ENCODE data around the gene COX8C.

Gene COX8C

DNA sequence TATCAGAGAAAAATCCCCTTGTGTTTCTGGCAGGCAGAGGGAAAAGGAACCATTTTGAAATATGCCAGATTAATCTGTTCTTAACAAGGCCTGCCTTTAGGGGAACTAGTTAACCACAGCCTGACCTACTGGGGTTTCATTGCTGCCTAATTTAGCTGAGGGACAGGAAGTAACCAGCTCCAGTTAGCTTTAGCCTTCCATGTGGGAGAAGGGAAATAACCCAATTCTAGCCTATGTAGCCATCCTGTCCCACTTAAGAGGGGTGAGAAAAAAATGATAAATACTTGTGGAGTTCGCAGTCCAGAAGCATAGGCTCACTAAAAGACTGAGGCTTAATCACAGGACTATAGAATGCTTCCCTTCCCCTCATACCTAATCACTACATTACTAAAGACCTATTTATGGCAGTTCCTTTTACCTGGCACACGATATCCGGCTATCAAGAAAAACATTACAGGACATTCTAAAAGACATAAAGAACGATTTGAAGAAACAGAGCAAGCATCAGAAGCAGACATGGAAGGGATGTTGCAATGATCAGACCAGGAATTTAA lies 22.8 kb downstream of the COX8C start (continued):
- no peak for TF ChIP-seq ZNF513 (tag by site-specific recombination; IDR thresholded peaks at IDR 0.05)
- no peak for TF ChIP-seq ZBTB7A (tag by site-specific recombination; IDR thresholded peaks at IDR 0.05; ENCODE audit: low read depth)
- no peak for TF ChIP-seq ZBTB21 (tag by site-specific recombination; IDR thresholded peaks at IDR 0.05)
- TF ChIP-seq ZNF311 (tag by site-specific recombination; IDR thresholded peaks at IDR 0.05; ENCODE audit: borderline replicate concordance) = no peak
- TF ChIP-seq, protein P1, sequence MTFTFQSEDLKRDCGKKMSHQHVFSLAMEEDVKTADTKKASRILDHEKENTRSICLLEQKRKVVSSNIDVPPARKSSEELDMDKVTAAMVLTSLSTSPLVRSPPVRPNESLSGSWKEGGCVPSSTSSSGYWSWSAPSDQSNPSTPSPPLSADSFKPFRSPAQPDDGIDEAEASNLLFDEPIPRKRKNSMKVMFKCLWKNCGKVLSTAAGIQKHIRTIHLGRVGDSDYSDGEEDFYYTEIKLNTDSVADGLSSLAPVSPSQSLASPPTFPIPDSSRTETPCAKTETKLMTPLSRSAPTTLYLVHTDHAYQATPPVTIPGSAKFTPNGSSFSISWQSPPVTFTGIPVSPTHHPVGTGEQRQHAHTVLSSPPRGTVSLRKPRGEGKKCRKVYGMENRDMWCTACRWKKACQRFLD (tag by site-specific recombination; IDR thresholded peaks at IDR 0.05) = no peak
- no peak for TF ChIP-seq YY1 (tag by site-specific recombination; IDR thresholded peaks at IDR 0.05)
- no peak for TF ChIP-seq ZNF169 (tag by site-specific recombination; IDR thresholded peaks at IDR 0.05)
- TF ChIP-seq HIC1 (tag by site-specific recombination; IDR thresholded peaks at IDR 0.05) = no peak
- TF ChIP-seq ZNF560 (tag by site-specific recombination; IDR thresholded peaks at IDR 0.05; ENCODE audit: borderline replicate concordance) = no peak
- no peak for TF ChIP-seq HOXD13 (CRISPR knock-in tag; IDR thresholded peaks at IDR 0.05; ENCODE audit: borderline replicate concordance)
- TF ChIP-seq ZNF391 (tag by site-specific recombination; IDR thresholded peaks at IDR 0.05; ENCODE audit: borderline replicate concordance, low read depth) = no peak
- TF ChIP-seq ZNF558 (tag by site-specific recombination; IDR thresholded peaks at IDR 0.05) = no peak
- TF ChIP-seq ZNF707 (tag by site-specific recombination; IDR thresholded peaks at IDR 0.05) = no peak
- no peak for TF ChIP-seq ZXDB (tag by site-specific recombination; IDR thresholded peaks at IDR 0.05)
- TF ChIP-seq BCL11B (tag by site-specific recombination; IDR thresholded peaks at IDR 0.05; ENCODE audit: low read depth) = no peak

DNA sequence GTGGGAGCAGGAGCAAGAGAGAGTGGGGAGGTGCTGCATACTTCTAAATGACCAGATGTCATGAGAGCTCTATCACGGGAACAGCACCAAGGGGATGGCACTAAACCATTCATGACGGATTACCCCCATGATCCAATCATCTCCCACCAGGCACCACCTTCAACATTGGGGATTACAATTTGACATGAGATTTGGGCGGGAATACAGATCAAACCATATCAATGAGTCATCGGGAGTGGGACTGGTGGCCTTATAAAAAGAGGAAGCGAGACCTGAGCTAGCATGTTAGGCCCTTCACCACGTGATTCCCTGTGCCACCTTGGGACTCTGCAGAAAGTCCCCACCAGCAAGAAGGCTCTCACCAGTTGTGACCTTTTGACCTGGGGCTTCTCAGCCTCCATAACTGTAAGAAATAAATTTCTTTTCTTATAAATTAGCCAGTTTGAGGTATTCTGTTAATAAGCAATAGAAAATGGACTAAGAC lies 28.7 kb downstream of the COX8C start:
- TF ChIP-seq ZNF18 (tag by site-specific recombination; IDR thresholded peaks at IDR 0.05) = no peak
- TF ChIP-seq GFI1B (tag by site-specific recombination; IDR thresholded peaks at IDR 0.05) = no peak
- no peak for TF ChIP-seq ZNF354C (tag by site-specific recombination; IDR thresholded peaks at IDR 0.05; ENCODE audit: borderline replicate concordance, low read depth)
- Histone ChIP-seq H3K9me3 (ENCODE audit: control insufficient read depth, insufficient read depth, low read depth, low read length) (no peaks in the 10 kb centered on the region), H3K4me3 (ENCODE audit: low read depth, low read length) (no peak overlapping the region), H3K27ac (ENCODE audit: extremely low read depth, low read depth, low read length) (no peak overlapping the region), H3K4me1 (ENCODE audit: control insufficient read depth, insufficient read depth, low read length) (no peaks in the 10 kb centered on the region), H3K36me3 (ENCODE audit: control insufficient read depth in 2 of 2, insufficient read depth in 1 of 2, low read length in 2 of 2) (no peaks in the 10 kb centered on the region)
- CTCF ChIA-PET = no interaction called here
- POLR2A ChIA-PET = no interaction called here

DNA sequence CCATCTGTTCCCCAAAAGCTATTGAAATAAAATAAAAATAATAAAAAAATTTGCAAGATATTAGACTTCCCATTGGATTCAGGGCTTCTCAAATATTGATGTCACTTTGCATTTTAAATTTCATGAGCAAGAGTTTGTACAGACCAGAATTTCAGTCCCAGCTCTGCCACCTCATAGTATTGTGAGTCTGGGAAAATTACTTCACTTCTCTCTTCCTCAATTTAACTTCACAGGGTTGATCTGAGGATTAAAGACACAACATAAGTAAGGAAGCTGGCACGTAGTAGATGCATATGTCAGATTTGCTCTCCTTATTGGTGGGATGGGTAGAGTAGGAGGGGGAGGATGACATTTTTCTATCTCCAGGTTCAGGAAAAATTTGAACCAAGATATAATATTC lies 32.8 kb downstream of the COX8C start:
- POLR2A ChIA-PET = no interaction called here
- TF ChIP-seq ZNF280C (tag by site-specific recombination; IDR thresholded peaks at IDR 0.05) (no peak), ZNF791 (tag by site-specific recombination; IDR thresholded peaks at IDR 0.05) (no peak), ZNF513 (tag by site-specific recombination; IDR thresholded peaks at IDR 0.05) (no peak), GLI4 (tag by site-specific recombination; IDR thresholded peaks at IDR 0.05) (no peak), ZNF529 (tag by site-specific recombination; IDR thresholded peaks at IDR 0.05; ENCODE audit: insufficient replicate concordance) (no peak)

More for the DNA sequence above, 32.8 kb downstream of the COX8C start:
- Histone ChIP-seq H3K36me3 (ENCODE audit: control insufficient read depth in 2 of 2, insufficient read depth in 1 of 2, low read length in 2 of 2) (no peaks in the 10 kb centered on the region), H3K27ac (ENCODE audit: extremely low read depth, low read depth, low read length) (no peak overlapping the region), H3K4me3 (ENCODE audit: low read depth, low read length) (no peak overlapping the region), H3K9me3 (ENCODE audit: control insufficient read depth, insufficient read depth, low read depth, low read length) (no peaks in the 10 kb centered on the region), H3K4me1 (ENCODE audit: control insufficient read depth, insufficient read depth, low read length) (no peaks in the 10 kb centered on the region)
- CTCF ChIA-PET = no interaction called here

Measured in HEK293 (cell line).